Measurements from ENCODE around the gene C4orf51.
"Not testable (repeated sequence)": the region's sequence is repeated elsewhere in the genome, so short reads cannot be mapped to it uniquely, and the experiment has no call there.

Gene C4orf51

GRCh38 chr4:145679991-145680455, at the start of gene C4orf51:
Gene C4orf51 (plus strand): TSS chr4:145680146. CDS start chr4:145680204, 58 bp downstream.
- peak; percentile 41 for DNase-seq

DNA sequence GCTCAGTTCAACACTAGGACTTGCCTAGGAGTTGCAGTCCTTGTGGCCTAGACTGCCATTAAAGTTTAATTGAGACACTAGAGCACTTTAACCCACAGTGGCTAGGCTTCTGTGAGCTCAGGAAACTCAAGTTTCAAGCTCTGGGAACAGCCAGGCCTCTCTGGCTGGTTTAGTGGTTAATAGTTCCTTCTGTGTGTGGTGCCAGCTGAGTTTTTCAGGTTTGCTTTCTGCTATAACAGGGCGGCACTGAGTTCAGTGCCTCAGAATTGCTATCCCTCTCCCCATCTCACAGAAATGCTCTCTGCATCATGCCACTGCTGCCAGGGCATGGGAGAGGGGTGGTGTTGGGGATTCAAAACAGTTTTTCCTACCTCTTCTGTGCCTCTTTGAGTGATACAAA, 44.8 kb upstream of the C4orf51 start:
- DNase-seq: no peak

DNA sequence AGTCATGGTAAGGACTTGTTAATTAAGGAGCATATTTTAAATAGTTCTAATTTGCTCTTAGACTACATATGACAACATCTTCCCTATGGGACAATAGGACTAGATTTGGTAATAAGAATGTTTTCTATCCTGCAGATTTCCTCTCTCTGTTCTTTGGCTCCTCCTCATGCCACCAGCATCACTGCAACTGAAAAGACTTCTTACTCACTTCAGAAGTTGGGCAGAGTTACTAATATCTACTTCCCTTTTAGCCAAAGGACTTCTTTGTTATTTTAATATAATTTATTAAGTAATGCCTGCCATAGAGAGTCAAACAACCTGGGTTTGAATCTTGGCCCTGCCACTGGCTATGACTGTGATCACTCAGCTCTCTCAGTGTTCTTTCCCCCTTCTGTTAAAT, 44.3 kb upstream of the C4orf51 start:
- no peak for DNase-seq

DNA sequence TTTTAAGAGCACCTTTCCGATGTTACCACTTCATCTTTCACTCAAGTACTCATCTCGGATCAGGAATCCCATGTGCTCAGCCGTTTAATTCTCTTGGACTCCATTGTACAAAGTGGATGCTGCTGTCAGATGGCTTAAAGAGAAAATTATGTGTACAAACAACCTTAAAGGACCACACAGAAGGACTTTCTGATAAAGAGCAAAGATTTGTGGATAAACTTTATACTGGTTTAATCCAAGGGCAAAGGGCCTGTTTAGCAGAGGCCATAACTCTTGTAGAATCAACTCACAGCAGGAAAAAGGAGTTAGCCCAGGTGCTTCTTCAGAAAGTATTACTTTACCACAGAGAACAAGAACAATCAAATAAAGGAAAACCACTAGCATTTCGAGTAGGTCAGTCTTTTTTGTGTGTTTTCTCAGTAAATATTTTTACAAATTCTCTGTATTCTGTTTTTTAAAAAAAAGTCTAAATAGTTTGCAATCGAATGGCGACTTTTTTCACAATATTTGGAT, 40.7 kb upstream of the C4orf51 start:
- no peak for DNase-seq

- peak; percentile 49 for DNase-seq
Measured at GRCh38 chr4:145640236-145640635, 39.7 kb upstream of the C4orf51 start.

DNA sequence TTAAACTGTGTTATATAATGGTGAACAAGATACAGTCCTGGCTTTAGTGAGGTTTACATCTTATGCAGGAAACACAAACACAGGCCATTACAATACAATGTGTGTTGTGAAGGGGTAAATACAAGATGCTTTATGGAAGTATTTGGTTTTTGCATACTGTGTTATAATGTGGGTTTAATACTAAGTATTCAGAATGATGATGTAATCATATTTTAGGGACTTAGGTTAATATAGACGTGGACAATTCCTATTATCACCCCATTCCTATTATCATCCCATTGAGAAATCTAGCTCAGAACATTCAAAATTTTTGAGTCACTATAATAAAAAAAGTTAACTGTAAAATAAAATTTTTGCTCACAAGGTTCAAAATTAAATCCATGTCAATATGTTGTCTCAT, 36.7 kb upstream of the C4orf51 start:
- DNase-seq: no peak

- no peak for DNase-seq
Measured at GRCh38 chr4:145644699-145645098, 35.2 kb upstream of the C4orf51 start.

DNA sequence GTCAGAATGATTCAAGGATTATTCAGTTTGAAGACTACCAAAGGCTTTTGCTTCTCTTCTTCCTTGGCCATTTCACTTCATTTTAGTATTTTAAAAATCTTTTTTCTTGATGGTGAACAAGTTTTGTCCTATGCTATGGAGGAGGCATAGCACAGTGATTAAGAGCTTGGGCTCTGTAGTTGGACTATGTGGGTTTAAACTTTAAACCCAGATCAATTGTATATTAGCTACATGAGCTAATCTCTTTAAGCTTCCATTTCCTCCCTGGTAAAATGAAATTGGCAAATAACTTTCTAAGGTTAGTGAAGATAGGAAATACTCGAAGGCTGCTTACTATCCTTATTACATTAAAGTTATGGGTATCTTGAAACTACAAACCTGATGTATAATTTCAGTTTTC, 23.8 kb upstream of the C4orf51 start:
- DNase-seq: no peak

GRCh38 chr4:145660064-145660463, 19.9 kb upstream of the C4orf51 start:
- no peak for DNase-seq

GRCh38 chr4:145663194-145663593, 16.8 kb upstream of the C4orf51 start:
- DNase-seq: no peak

- DNase-seq: no peak
Measured at GRCh38 chr4:145665773-145666172, 14.2 kb upstream of the C4orf51 start.

- no peak for DNase-seq
Measured at GRCh38 chr4:145670422-145670821, 9.5 kb upstream of the C4orf51 start.

DNA sequence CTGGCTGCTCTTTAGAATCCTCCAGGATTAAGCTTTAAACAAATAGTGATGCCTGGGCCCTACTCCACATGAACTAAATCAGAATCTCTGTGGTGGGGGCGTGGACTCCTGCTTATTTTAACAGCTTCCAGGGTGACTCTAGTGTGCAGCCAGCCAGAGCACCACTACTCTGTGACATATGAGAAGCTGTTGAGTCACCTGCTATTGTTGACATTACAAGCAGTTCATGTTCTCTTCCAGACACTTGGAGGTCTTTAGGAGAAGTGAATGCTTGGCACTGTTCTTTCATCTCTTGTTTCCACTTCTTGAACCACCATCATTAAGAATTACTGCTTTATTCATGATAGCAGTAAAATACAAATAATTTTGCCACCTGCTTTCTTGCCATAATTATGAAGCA, 426 bp upstream of the C4orf51 start:
- peak; percentile 76 for DNase-seq

DNA sequence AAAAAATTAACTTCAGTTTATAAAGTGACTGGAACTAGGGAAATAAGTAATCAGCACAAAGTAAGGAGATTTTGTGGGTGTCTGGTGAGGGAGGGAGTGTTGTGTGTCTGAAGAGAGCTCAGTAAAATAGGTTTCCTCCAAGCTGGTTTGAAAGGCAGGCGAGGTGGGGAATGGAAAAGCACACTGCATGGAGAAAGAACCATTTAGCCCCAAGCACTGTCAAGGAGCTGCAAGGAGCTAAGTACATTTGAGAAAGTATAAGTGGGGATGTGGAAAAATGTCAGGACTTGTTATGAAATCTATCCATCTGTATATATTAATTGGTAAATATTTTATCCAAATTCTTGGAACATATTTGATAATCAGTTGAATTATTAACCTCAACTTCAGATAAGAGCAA, 956 bp downstream of the C4orf51 start:
- no peak for DNase-seq

DNA sequence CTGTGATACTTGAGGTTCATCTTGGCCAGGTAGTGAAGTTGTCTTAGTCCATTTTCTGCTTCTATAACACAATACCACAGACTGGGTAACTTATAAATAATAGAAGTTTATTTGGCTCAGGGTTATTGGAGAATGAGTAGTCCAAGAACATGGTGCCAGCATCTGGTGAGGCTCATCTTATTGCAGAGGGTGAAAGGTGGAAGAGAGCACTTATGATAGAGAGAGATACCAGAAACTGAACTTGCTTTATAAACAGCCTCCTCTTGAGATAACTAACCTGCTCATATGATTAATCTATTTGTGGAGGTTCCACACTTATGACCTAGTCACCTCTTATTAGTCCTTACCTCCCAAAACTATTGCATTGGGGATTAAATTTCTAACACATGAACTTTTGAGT, 1.6 kb downstream of the C4orf51 start:
- DNase-seq: no peak

DNA sequence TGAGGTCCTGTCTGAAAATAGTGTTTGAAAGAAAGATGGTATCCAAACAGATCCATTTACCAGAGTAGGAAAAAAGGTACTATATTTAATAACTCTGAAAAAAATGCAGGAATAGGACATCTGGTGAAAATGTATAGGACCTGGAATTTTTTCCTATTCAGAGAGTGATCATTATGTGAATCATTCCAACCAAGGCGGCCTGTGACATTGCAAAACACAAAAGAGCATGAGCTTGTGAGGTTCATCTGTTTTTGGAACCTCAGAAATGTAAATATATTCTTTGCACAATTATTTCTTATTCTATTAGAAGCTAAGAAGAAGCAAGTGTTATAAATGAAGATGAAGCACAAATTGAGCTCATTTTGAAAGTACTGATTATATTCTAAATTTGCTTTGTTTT, 2.0 kb downstream of the C4orf51 start:
- peak; percentile 4 for DNase-seq

DNA sequence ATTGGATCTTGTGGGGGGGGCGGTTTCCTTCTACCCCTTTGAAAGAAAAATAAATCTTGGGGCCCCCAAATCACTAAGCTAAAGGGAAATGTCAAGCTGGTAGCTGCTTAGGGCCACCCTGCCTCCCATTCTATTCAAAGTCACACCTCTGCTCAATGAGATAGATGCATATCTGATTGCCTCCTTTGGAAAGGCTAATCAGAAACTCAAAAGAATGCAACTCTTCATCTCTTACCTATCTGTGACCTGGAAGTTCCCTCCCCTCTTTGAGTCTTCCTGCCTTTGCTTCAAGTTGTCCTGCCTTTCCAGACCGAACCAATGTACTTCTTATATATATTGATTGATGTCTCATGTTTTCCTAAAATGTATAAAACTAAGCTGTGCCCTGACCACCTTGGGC, 7.0 kb downstream of the C4orf51 start:
- DNase-seq: no peak

- DNase-seq: no peak
Measured at GRCh38 chr4:145690610-145691009, 10.7 kb downstream of the C4orf51 start.

GRCh38 chr4:145691416-145691815, 11.5 kb downstream of the C4orf51 start:
- DNase-seq: not testable (repeated sequence)

DNA sequence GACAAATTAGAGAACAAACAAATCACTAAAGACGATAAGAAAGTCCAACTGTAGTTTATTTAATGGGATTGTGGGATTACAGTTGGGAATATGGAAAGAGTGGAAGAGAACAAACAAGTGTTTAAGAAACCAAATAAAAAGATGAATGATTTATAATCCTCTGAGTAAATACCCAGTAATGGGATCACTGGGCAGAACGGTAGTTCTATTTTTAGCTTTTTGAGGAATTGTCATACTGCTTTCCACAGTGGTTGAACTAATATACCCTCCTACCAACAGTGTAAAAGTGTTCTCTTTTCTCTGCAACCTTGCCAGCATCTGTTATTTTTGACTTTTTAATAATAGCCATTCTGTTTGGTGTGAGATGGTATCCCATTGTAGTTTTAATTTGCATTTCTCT, 15.0 kb downstream of the C4orf51 start:
- DNase-seq: no peak

DNA sequence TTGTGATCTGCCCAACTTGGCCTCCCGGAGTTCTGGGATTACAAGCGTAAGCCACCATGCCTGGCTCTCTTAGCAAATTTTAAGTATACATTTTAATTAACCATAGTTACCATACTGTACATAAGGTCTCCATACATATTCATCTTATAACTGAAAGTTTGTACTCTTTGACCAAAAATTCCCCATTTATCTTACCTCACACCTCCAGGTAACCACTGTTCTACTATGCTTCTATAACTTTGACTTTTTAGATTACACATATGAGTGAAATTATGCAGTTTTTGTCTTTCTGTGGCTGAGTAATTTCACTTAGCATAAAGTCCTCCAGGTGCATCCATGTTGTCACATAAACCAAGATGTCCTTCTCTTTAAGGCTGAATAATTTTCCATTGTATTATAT, 17.4 kb downstream of the C4orf51 start:
- DNase-seq: no peak

DNA sequence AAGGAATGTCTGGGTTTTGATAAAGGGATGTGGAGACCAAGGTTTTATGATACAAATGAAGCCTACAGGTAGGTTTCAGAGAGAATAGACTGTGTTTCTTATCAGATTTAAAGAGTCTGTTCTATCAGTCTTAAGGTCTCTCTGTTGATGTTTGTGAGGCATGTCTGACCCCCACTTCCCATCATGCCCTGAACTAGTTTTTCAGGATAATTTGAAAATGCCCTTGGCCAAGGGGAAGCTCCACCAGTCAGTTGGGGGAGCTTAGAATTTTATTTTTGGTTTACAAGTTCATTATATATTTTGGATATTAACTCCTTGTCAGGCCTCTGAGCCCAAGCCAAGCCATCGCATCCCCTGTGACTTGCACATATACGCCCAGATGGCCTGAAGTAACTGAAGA, 18.6 kb downstream of the C4orf51 start:
- no peak for DNase-seq

DNA sequence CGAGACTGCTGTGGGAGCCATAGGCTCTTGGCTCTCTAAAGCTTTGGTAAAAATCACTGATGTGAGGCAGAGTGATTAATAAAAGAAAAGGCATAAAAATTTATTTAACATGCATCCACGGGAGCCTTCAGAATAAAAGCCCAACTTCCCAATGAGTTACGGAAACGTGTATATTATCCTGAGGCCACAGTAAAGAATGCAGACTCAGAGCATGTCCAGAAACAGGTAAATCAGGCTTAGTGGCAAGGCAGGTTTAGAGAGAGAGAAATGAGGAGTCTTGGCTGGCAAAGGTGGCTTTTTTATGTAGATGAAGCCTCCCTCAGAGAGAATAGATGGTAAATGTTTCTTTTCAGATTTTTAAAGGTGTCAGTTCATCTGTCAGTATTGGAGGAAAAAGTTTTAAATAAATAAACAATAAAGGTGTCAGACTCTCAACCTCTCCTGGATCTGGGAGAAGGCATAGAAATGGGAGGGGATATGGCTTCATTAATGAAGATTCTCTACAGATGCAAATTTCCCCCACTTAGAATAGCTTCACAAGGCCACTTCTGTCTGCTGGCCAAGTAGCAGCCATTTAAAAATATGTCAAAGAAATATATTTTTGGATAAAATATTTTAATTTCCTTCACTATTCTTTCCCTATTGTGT, 24.0 kb downstream of the C4orf51 start:
- DNase-seq: no peak

- no peak for DNase-seq
Measured at GRCh38 chr4:145709336-145709735, 29.4 kb downstream of the C4orf51 start.

DNA sequence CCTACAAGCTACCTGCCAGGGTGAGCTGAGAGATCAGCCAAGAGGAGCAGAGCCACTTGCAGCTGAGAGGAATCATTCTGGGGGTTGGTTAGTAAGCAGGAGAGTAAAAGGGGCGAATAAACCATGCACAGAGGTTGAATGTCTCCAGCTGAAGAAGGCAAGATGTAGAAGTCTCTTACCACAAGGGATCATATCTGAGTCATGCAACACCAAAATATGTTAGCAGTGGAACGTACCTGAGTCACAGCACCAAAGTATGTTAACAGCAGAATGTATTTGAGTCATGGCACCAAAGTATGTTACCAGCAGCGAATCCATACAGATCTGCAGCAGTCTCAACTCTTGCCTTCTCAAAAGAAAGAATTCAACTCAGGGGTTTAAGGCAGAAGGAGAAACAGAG, 29.9 kb downstream of the C4orf51 start:
- peak; percentile 87 for DNase-seq

Measured in EL (cell line).